OCI-LY7 (cell line): Measurements from ENCODE around the gene NUP93. TPM values are rescaled to one million over a fixed set of nuclear protein-coding genes. Genes with fewer than 3 reads are reported as not detected.

Source experiments
- BruUV-seq: library from RNA; stranded (reverse); fragments of 400-500 nt; replicated peaks from 2 replicates; lab custom pipeline; 2021; lab: Mats Ljungman, UMichigan
- CTCF ChIA-PET: fragments of 300-600 bp; sonication (Branson Sonifier 250); formaldehyde crosslinking; loops from one replicate; lab custom pipeline; 2022; ENCODE audit warnings: antibody characterized with exemption; ENCODE audit not compliant: unreplicated experiment; lab: Charles Lee
- POLR2A ChIA-PET: fragments of 300-600 bp; sonication (Branson Sonifier 250); formaldehyde crosslinking; loops from one replicate; lab custom pipeline; 2022; ENCODE audit warnings: antibody characterized with exemption; lab: Charles Lee
- DNase-seq: peaks from one replicate; pipeline ENCODE4 v3.0.0-alpha.2; 2015; ENCODE audit warnings: low spot score
- H2AFZ ChIP-seq: fragments of 200-600 bp; sonication (generic), shearing (Covaris generic); 2 replicates; pipeline ENCODE4 v1.6.1; 2014; ENCODE audit warnings: mild to moderate bottlenecking, antibody characterized with exemption, low read length, moderate library complexity
- H3K27ac ChIP-seq: fragments of 200-600 bp; sonication (generic); 2 replicates; pipeline ENCODE4 v1.5.1; 2014; ENCODE audit warnings: mixed run types, low read depth, mild to moderate bottlenecking, moderate library complexity, low read length, inconsistent platforms; ENCODE audit not compliant: poor library complexity, severe bottlenecking
- H3K36me3 ChIP-seq: fragments of 200-600 bp; sonication (generic); 2 replicates; pipeline ENCODE4 v1.6.1; 2014; ENCODE audit warnings: mild to moderate bottlenecking, antibody characterized with exemption, low read length, moderate library complexity, mixed read lengths; ENCODE audit not compliant: insufficient read depth
- H3K4me1 ChIP-seq: fragments of 200-600 bp; sonication (generic); 2 replicates; pipeline ENCODE4 v1.5.1; 2014; ENCODE audit warnings: mild to moderate bottlenecking, low read length; ENCODE audit not compliant: insufficient read depth, poor library complexity, severe bottlenecking
- H3K4me2 ChIP-seq: fragments of 200-600 bp; sonication (generic); 2 replicates; pipeline ENCODE4 v1.6.1; 2014; ENCODE audit warnings: mild to moderate bottlenecking, low read length
- H3K4me3 ChIP-seq: fragments of 200-600 bp; sonication (generic); 2 replicates; pipeline ENCODE4 v1.5.1; 2014; ENCODE audit warnings: mild to moderate bottlenecking, low read depth, low read length; ENCODE audit not compliant: poor library complexity, severe bottlenecking
- H3K79me2 ChIP-seq: fragments of 200-600 bp; sonication (generic); 2 replicates; pipeline ENCODE4 v1.6.1; 2016; ENCODE audit warnings: low read depth, mild to moderate bottlenecking, low read length, moderate library complexity, mixed read lengths; ENCODE audit not compliant: insufficient read depth
- H3K9me2 ChIP-seq: fragments of 200-600 bp; sonication (generic); 2 replicates; pipeline ENCODE4 v1.6.1; 2016; ENCODE audit warnings: mild to moderate bottlenecking, low read length, mixed read lengths; ENCODE audit not compliant: insufficient read depth
- H3K9me3 ChIP-seq: fragments of 200-600 bp; sonication (generic); 2 replicates; pipeline ENCODE4 v1.6.1; 2014; ENCODE audit warnings: mild to moderate bottlenecking, mixed run types, low read length, mixed read lengths
- H4K20me1 ChIP-seq: fragments of 200-600 bp; sonication (generic); 2 replicates; pipeline ENCODE4 v1.6.1; 2014; ENCODE audit warnings: mild to moderate bottlenecking, antibody characterized with exemption, low read length, moderate library complexity, mixed read lengths; ENCODE audit not compliant: insufficient read depth
- EZH2phosphoT487 ChIP-seq: fragments of 200-600 bp; sonication (generic); IDR thresholded peaks from 2 replicates; pipeline ENCODE4 v1.6.1; 2018; ENCODE audit warnings: low read depth, borderline replicate concordance, mild to moderate bottlenecking, mixed run types, antibody characterized with exemption, low read length, moderate library complexity, mixed read lengths
- intact Hi-C: fragments of 100-400 bp; cut with micrococcal nuclease; formaldehyde crosslinking; loops from one replicate; pipeline ENCODE4 v1.10.0; 2022; ENCODE audit not compliant: unreplicated experiment
- total RNA-seq, 2 experiments: library from RNA; depleted of rRNA in 1 of 2; stranded (reverse); fragments of >200 nt in 1 of 2; shearing (Covaris generic) in 1 of 2; gene quantifications; 2 replicates each; pipeline ENCODE4 v1.2.3, GENCODE V29; 2014 to 2022
- TF ChIP-seq, protein P1 (sequence below): fragments of 200-600 bp; sonication (generic); conservative IDR thresholded peaks from 2 replicates; pipeline ENCODE4 v1.5.1; 2014; ENCODE audit warnings: mild to moderate bottlenecking, antibody characterized with exemption, low read length, moderate library complexity, mixed read lengths

The NUP93 gene
- total RNA-seq, 2 experiments from 2014 or later, result 119 to 183 TPM

DNA sequence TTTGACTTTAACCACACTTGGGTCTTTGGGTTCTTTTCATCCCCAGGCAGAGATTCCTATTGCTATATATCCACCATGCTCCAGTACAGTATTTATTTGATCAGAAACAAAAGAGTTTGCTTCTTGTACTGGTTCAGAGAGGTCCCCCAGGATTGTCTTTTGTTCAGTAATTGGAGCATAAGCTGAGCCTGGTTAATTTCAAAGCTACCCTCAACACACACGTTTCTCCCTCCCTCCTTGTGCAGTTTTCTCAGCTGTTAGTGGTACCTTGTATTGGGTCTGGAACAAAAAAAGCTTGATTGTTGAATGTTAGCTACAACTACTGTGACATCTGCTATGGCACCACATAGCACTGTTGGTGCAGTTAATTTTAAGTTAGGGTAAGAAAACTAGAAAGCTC, 50.0 kb downstream of the NUP93 start:
- Histone ChIP-seq H3K4me1 (no peaks in the 10 kb centered on the region), H3K9me3 (no peaks in the 10 kb centered on the region), H3K4me3 (no peak overlapping the region), H3K9me2 (no peaks in the 10 kb centered on the region), H2AFZ (no peak overlapping the region), H4K20me1 (peaks cover 12% of the 10 kb centered on the region; the same call in 1 of the 2 replicates), H3K4me2 (no peak overlapping the region), H3K27ac (no peak overlapping the region), H3K79me2 (peaks cover 4% of the 10 kb centered on the region; the same call in 1 of the 2 replicates), H3K36me3 (no peaks in the 10 kb centered on the region)
- POLR2A ChIA-PET, result interaction anchor here (0.6 to 1.6 kb wide), 3 partner anchors 10 to 200 kb away, joined by 3 to 6 read pairs (median 3); no protein-coding TSS in a partner anchor
- TF ChIP-seq EZH2phosphoT487, result no peak
- TF ChIP-seq, protein P1, sequence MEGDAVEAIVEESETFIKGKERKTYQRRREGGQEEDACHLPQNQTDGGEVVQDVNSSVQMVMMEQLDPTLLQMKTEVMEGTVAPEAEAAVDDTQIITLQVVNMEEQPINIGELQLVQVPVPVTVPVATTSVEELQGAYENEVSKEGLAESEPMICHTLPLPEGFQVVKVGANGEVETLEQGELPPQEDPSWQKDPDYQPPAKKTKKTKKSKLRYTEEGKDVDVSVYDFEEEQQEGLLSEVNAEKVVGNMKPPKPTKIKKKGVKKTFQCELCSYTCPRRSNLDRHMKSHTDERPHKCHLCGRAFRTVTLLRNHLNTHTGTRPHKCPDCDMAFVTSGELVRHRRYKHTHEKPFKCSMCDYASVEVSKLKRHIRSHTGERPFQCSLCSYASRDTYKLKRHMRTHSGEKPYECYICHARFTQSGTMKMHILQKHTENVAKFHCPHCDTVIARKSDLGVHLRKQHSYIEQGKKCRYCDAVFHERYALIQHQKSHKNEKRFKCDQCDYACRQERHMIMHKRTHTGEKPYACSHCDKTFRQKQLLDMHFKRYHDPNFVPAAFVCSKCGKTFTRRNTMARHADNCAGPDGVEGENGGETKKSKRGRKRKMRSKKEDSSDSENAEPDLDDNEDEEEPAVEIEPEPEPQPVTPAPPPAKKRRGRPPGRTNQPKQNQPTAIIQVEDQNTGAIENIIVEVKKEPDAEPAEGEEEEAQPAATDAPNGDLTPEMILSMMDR, result no peak
- no peak for DNase-seq
- intact Hi-C loops, result no loop called here
- CTCF ChIA-PET, result no interaction called here
- BruUV-seq, result no TSS peak

DNA sequence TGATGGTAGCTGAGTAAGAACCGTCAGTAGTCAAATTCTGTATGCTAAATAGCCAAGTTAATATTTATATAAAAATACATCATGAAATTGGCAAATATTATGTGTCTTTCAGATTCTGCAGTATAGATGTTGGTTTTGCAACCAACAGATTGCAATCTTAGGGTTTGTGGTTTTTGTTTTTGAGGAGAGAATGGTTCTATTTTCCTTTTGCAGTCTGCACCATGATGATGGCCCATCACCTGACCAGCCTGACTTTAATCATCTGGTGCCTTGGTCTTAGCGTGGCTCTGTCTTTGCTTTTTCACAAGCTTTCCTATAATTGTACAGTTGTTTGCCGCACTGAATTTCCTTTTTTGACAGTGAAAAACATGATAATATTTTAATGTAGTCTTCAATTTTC, 50.7 kb downstream of the NUP93 start:
- Histone ChIP-seq H3K4me2 (no peak overlapping the region), H3K9me3 (no peaks in the 10 kb centered on the region), H4K20me1 (peaks cover 12% of the 10 kb centered on the region; the same call in 1 of the 2 replicates), H2AFZ (no peak overlapping the region), H3K79me2 (peaks cover 4% of the 10 kb centered on the region; the same call in 1 of the 2 replicates), H3K4me3 (no peak overlapping the region), H3K9me2 (no peaks in the 10 kb centered on the region), H3K4me1 (no peaks in the 10 kb centered on the region), H3K36me3 (no peaks in the 10 kb centered on the region), H3K27ac (no peak overlapping the region)
- BruUV-seq, result no TSS peak
- intact Hi-C loops, result no loop called here
- CTCF ChIA-PET, result no interaction called here
- no peak for DNase-seq
- POLR2A ChIA-PET, result interaction anchor here (1.3 to 1.6 kb wide), 3 partner anchors 11 to 23 kb away, joined by 3 to 6 read pairs (median 4); no protein-coding TSS in a partner anchor
- no peak for TF ChIP-seq EZH2phosphoT487
- TF ChIP-seq, protein P1, result no peak

DNA sequence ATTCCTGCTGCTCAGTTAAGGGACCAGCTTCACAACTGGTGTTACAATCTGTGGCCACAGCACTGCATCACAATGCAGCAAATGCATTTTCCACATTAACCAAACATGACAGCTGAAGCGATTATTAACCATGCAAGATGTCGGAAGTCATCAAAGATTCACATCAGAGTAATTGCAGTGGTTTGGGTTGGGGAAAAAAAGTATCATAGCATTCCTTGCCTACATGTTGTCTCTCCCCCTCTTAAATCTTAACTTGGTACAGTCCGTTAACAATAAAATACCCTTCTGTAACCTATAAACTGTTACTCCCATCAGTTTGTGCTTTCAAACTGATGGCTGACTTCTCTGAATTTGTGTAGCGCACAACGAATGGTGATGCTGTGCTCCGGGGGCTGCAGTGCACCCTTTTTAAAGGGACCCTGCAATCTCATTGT, 51.6 kb downstream of the NUP93 start:
- no TSS peak for BruUV-seq
- peaks cover 12% of the 10 kb centered on the region; the same call in 1 of the 2 replicates for H4K20me1 ChIP-seq

More for the DNA sequence above, 51.6 kb downstream of the NUP93 start:
- TF ChIP-seq, protein P1, result no peak
- no peak for TF ChIP-seq EZH2phosphoT487
- CTCF ChIA-PET, result no interaction called here
- Histone ChIP-seq H3K4me3 (no peak overlapping the region), H3K4me1 (no peaks in the 10 kb centered on the region), H3K27ac (no peak overlapping the region), H2AFZ (no peak overlapping the region), H3K9me2 (no peaks in the 10 kb centered on the region), H3K9me3 (no peaks in the 10 kb centered on the region), H3K79me2 (peaks cover 4% of the 10 kb centered on the region; the same call in 1 of the 2 replicates), H3K4me2 (no peak overlapping the region), H3K36me3 (no peaks in the 10 kb centered on the region)
- DNase-seq, result no peak
- intact Hi-C loops, result no loop called here
- POLR2A ChIA-PET, result interaction anchor here (1.3 kb wide), 1 partner anchor 11 kb away, joined by 4 read pairs; no protein-coding TSS in a partner anchor
